Measurements from ENCODE around the gene SMIM23.

Gene SMIM23

DNA sequence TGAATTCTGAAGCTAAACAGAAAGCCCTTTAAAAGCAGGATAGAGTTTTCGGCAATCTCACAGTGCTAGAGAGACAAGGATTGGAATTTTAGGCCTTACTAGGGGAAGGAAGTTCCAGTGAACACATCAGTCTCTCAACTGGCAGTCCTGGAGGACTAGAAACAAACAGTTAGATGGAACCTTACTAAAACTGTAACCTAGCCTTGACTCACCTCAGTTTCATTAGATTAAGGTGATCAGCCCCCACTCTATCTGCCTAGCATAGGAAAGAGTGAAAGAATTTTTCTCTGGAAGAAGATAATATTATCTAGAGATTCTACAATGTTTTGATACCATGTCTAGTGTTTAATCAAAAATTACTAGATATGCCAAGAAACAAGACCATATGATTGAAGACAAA lies 25.8 kb upstream of the SMIM23 start:
- TF ChIP-seq, protein P1, sequence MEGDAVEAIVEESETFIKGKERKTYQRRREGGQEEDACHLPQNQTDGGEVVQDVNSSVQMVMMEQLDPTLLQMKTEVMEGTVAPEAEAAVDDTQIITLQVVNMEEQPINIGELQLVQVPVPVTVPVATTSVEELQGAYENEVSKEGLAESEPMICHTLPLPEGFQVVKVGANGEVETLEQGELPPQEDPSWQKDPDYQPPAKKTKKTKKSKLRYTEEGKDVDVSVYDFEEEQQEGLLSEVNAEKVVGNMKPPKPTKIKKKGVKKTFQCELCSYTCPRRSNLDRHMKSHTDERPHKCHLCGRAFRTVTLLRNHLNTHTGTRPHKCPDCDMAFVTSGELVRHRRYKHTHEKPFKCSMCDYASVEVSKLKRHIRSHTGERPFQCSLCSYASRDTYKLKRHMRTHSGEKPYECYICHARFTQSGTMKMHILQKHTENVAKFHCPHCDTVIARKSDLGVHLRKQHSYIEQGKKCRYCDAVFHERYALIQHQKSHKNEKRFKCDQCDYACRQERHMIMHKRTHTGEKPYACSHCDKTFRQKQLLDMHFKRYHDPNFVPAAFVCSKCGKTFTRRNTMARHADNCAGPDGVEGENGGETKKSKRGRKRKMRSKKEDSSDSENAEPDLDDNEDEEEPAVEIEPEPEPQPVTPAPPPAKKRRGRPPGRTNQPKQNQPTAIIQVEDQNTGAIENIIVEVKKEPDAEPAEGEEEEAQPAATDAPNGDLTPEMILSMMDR (IDR thresholded peaks at IDR 0.05), result no peak

DNA sequence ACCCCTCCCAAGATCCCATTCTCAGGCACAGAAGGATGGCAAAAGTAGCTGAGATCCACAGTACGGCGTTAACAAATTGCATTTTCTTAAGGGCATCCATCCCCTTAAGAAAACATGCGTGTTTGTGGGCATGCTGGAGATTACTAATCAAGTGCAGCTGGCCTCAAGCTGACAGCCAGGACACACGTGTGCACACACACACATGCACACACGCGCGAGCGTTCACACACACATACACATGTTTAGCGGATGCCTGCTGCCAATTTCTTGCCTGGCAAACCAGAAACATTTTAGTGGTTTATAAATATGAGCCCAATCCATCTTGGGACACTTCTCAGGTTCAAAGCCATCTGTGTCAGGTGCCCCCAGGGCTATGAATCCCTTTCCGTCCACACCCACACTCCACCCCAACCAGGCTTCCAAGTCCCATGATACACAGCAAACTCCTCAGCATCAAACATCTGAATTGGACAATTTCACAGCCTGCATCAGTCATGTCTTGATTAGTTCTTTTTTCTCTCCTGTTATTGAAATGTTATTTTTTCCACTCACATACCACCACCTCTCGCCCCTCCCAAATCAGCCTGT lies 23.5 kb upstream of the SMIM23 start:
- TF ChIP-seq, protein P1 (IDR thresholded peaks at IDR 0.05), result no peak

DNA sequence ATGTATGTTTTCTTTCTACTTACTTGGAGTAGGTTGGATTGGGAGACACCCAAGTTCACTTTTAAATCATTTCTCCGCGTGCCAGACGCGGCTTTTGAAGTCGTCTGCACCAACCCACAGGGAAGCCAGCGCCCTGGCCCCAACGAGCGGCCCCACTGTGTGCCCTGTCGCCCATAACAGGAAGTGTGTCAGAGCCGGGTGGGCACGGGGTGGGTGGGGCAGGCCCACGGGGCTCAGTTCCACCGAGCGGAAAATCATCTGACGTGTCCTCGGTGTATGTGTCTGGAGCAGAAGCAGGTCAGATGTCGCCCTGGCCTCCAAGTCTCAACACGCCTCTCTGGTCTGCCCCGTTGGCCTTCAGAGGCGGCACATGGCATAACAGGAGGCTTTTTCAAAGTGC lies 22.7 kb upstream of the SMIM23 start:
- TF ChIP-seq, protein P1 (IDR thresholded peaks at IDR 0.05), result no peak

DNA sequence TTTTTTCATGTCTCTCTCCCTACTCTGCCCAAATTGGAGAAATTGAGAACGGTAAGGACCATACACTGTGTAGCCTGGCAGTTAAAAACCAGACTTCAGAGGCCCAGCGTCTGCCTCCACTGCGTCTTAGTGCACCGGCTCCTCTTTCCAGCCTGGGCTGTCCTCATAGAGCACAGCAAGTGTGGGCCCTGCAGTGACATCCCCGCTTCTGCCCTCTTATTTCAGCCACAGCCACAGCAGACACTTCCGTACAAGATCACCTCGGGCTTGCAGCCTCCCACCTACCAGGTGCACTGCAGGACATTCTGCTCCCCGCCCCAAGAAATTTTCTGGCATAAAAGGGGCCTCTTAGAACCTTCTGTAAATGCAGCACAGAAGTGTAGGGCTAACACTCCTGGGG lies 21.4 kb upstream of the SMIM23 start:
- TF ChIP-seq, protein P1 (IDR thresholded peaks at IDR 0.05), result no peak

DNA sequence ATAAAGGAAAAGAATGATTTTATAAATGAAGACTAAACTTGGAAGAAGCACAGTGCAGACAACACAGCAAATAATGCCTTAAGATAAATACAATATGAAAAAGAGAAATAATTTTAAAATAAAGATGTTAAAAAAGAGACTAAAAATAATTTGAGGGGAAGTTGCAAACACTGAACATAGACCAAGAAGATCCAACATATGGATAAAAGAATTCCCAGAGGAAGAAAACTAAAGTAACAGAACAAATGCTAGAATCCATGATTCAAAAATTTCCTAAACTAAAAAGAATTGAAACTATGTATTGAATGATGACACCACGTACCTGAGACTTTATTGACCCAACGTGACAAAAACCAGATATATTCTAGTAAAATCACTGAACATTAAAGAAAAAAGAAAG lies 18.7 kb upstream of the SMIM23 start:
- TF ChIP-seq, protein P1 (IDR thresholded peaks at IDR 0.05), result no peak

DNA sequence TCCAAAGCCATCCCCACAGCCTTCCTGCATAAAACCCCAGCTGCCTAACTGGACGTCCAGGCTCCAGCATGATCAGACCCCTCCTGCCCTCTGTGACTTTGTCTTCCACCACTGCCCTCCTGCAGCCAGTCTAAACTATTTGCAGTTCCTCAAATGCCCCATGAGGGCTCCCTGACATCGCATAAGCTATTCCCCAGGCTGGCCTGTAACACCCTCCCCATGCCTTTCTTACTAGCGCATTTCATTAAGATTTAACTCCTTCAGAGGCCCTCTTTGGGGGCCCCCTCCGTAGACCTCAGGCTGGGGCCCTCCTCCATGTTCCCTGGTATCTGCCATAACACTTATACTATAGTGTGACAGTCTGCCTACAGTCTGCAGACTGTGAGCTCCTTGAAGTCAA lies 15.5 kb upstream of the SMIM23 start:
- TF ChIP-seq, protein P1 (IDR thresholded peaks at IDR 0.05), result no peak

DNA sequence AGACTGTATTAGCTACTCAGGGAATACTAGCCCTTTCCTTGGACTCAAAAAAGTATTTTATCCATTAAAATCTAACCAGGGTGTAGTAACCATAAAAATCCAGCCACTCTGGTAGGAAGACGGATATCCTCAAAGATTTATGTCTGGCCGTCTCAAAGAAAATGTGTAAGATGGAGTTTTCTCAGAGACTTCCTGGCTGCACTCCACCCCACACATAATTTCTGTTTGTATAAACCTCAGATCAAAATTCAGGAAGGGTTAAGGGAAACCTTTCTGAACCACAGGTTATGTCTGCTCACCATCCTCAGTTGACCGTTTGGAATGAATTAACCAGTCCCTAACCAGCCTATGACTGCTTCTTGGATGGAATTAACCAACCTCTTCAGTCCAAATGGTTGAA lies 13.8 kb upstream of the SMIM23 start:
- TF ChIP-seq, protein P1 (IDR thresholded peaks at IDR 0.05), result no peak

DNA sequence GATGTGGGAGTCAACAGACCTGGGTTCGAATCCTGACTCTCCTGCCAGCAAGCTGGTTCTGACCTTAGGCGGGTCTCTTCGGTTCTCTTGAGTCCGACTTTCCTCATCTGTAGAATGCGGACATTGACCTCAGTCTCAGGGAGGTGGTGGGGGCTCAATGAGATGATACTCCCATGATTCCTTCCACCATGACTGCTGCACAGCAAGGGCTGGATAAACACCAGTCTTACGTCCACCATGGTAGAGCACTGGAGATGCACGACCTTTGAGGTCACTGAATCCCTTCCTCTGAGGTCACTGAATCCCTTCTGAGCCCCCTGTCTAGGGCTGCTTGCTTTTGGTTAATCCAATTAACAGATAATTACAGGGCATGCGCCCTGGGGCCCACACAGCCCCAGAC lies 12.5 kb upstream of the SMIM23 start:
- TF ChIP-seq, protein P1 (IDR thresholded peaks at IDR 0.05), result no peak
